Medulla oblongata (tissue), 1 donor: ENCODE measurements around the gene GRAMD1A.

Experiments
- DNase-seq: peaks from one replicate; pipeline ENCODE4 v3.0.0-alpha.2; 2015; ENCODE audit errors: extremely low spot score

The GRAMD1A gene

GRCh38 chr19:35053667-35054293 lies 53.7 kb downstream of the GRAMD1A start:
- no peak for DNase-seq

GRCh38 chr19:35054626-35055025 lies 54.5 kb downstream of the GRAMD1A start:
- no peak for DNase-seq

- DNase-seq: no peak
Observed at GRCh38 chr19:35055715-35056179, 55.6 kb downstream of the GRAMD1A start.

GRCh38 chr19:35056513-35057063 lies 56.5 kb downstream of the GRAMD1A start:
- no peak for DNase-seq

- DNase-seq: no peak
Observed at GRCh38 chr19:35058370-35058769, 58.2 kb downstream of the GRAMD1A start.

GRCh38 chr19:35059006-35059798 lies 59.1 kb downstream of the GRAMD1A start:
- DNase-seq: no peak

GRCh38 chr19:35059799-35060091 lies 59.6 kb downstream of the GRAMD1A start:
- no peak for DNase-seq

GRCh38 chr19:35060160-35060855 lies 60.2 kb downstream of the GRAMD1A start:
- DNase-seq: no peak

- DNase-seq: no peak
Observed at GRCh38 chr19:35061583-35062373, 61.7 kb downstream of the GRAMD1A start.

- DNase-seq: no peak
Observed at GRCh38 chr19:35062942-35063341, 62.8 kb downstream of the GRAMD1A start.

GRCh38 chr19:35063940-35064818 lies 64.1 kb downstream of the GRAMD1A start:
- no peak for DNase-seq

- no peak for DNase-seq
Observed at GRCh38 chr19:35065574-35065973, 65.5 kb downstream of the GRAMD1A start.

- no peak for DNase-seq
Observed at GRCh38 chr19:35066121-35066520, 66.0 kb downstream of the GRAMD1A start.

- DNase-seq: peak; percentile 93
Observed at GRCh38 chr19:35066691-35067563, 66.8 kb downstream of the GRAMD1A start.

- DNase-seq: no peak
Observed at GRCh38 chr19:35068941-35069634, 69.0 kb downstream of the GRAMD1A start.

GRCh38 chr19:35069696-35070095 lies 69.6 kb downstream of the GRAMD1A start:
- no peak for DNase-seq

- no peak for DNase-seq
Observed at GRCh38 chr19:35070471-35070870, 70.3 kb downstream of the GRAMD1A start.

- DNase-seq: no peak
Observed at GRCh38 chr19:35073516-35073915, 73.4 kb downstream of the GRAMD1A start.

GRCh38 chr19:35073941-35074340 lies 73.8 kb downstream of the GRAMD1A start:
- no peak for DNase-seq
